ENCODE results near the gene CFH. TPM values are rescaled to one million over a fixed set of nuclear protein-coding genes. Genes with fewer than 3 reads are reported as not detected.
"Not testable (repeated sequence)": the region's sequence is repeated elsewhere in the genome, so short reads cannot be mapped to it uniquely, and the experiment has no call there.

The CFH gene
- total RNA-seq, 3 donors from 2014 or later (not counting 1 experiment from before 2014, with no cell fraction given): 0.88 to 2.8 (median 2.7) TPM

GRCh38 chr1:196698993-196699392 is 47.1 kb downstream of the CFH start:
- Mint-ChIP-seq H3K36me3 (no peaks in the 10 kb centered on the region), H3K4me1 (no peaks in the 10 kb centered on the region), H3K27me3 (ENCODE audit: low read depth in 2 of 2) (no peaks in the 10 kb centered on the region), H3K4me3 (no peak overlapping the region), H3K9me3 (peaks cover 12 to 16% of the 10 kb centered on the region in 2 donors), H3K27ac (no peak overlapping the region)
- no CpG with 5 or more reads among the region's 2 CpGs for WGBS (ENCODE audit: insufficient coverage)
- Histone ChIP-seq H3K4me1 (ENCODE audit: control insufficient read depth, insufficient read depth, low read length) (no peaks in the 10 kb centered on the region), H3K27ac (ENCODE audit: low read length) (no peak overlapping the region), H3K9me3 (ENCODE audit: control insufficient read depth, insufficient read depth, low read length) (peaks cover 4% of the 10 kb centered on the region), H3K36me3 (ENCODE audit: control insufficient read depth, insufficient read depth, low read length) (no peaks in the 10 kb centered on the region), H3K27me3 (ENCODE audit: control insufficient read depth, insufficient read depth, low read length) (no peaks in the 10 kb centered on the region), H3K4me3 (ENCODE audit: low read length) (no peak overlapping the region)
- TF ChIP-seq CTCF (IDR thresholded peaks at IDR 0.05): no peak
- DNase-seq (no peak), ATAC-seq (no peak)
- intact Hi-C loops (cut with micrococcal nuclease): no loop called here

GRCh38 chr1:196701144-196701543 is 49.3 kb downstream of the CFH start:
- DNase-seq (no peak), ATAC-seq (no peak)
- no peaks in the 10 kb centered on the region for H3K36me3 ChIP-seq (ENCODE audit: control insufficient read depth, insufficient read depth, low read length)
- no peak overlapping the region for H3K4me3 Mint-ChIP-seq
- no peak overlapping the region for H3K4me3 ChIP-seq (ENCODE audit: low read length)
- H3K4me1 ChIP-seq (ENCODE audit: control insufficient read depth, insufficient read depth, low read length): no peaks in the 10 kb centered on the region
- H3K27me3 Mint-ChIP-seq (ENCODE audit: low read depth in 2 of 2): no peaks in the 10 kb centered on the region
- WGBS (ENCODE audit: insufficient coverage): 76% methylated on average over 1 of the region's 1 CpG
- TF ChIP-seq CTCF (IDR thresholded peaks at IDR 0.05): no peak
- no peak overlapping the region for H3K27ac ChIP-seq (ENCODE audit: low read length)
- H3K9me3 ChIP-seq (ENCODE audit: control insufficient read depth, insufficient read depth, low read length): peaks cover 4% of the 10 kb centered on the region
- no peaks in the 10 kb centered on the region for H3K27me3 ChIP-seq (ENCODE audit: control insufficient read depth, insufficient read depth, low read length)
- H3K4me1 Mint-ChIP-seq: no peaks in the 10 kb centered on the region
- no peak overlapping the region for H3K27ac Mint-ChIP-seq
- intact Hi-C loops (cut with micrococcal nuclease): no loop called here
- peaks cover 10 to 11% of the 10 kb centered on the region in 2 donors for H3K9me3 Mint-ChIP-seq
- no peaks in the 10 kb centered on the region for H3K36me3 Mint-ChIP-seq

GRCh38 chr1:196709892-196710291 is 58.0 kb downstream of the CFH start:
- H3K27me3 Mint-ChIP-seq (ENCODE audit: low read depth in 2 of 2); H3K36me3 Mint-ChIP-seq; H3K4me1 Mint-ChIP-seq; H3K27ac ChIP-seq (ENCODE audit: low read length); H3K36me3 ChIP-seq (ENCODE audit: control insufficient read depth, insufficient read depth, low read length); H3K9me3 ChIP-seq (ENCODE audit: control insufficient read depth, insufficient read depth, low read length); ATAC-seq; H3K4me1 ChIP-seq (ENCODE audit: control insufficient read depth, insufficient read depth, low read length); H3K27me3 ChIP-seq (ENCODE audit: control insufficient read depth, insufficient read depth, low read length); H3K27ac Mint-ChIP-seq; H3K4me3 ChIP-seq (ENCODE audit: low read length); DNase-seq; H3K4me3 Mint-ChIP-seq; intact Hi-C loops (cut with micrococcal nuclease); H3K9me3 Mint-ChIP-seq: not testable (repeated sequence)
- 100% methylated on average over 2 of the region's 2 CpGs for WGBS (ENCODE audit: insufficient coverage)

GRCh38 chr1:196717868-196718267 is 66.0 kb downstream of the CFH start:
- Mint-ChIP-seq H3K27ac (no peak overlapping the region), H3K27me3 (ENCODE audit: low read depth in 2 of 2) (no peaks in the 10 kb centered on the region), H3K4me3 (no peak overlapping the region), H3K9me3 (peaks cover 6 to 12% of the 10 kb centered on the region in 2 donors), H3K4me1 (no peaks in the 10 kb centered on the region), H3K36me3 (no peaks in the 10 kb centered on the region)
- no peaks in the 10 kb centered on the region for H3K36me3 ChIP-seq (ENCODE audit: control insufficient read depth, insufficient read depth, low read length)
- no peaks in the 10 kb centered on the region for H3K27me3 ChIP-seq (ENCODE audit: control insufficient read depth, insufficient read depth, low read length)
- TF ChIP-seq CTCF (IDR thresholded peaks at IDR 0.05): no peak
- H3K9me3 ChIP-seq (ENCODE audit: control insufficient read depth, insufficient read depth, low read length): no peaks in the 10 kb centered on the region
- H3K4me3 ChIP-seq (ENCODE audit: low read length): no peak overlapping the region
- no peaks in the 10 kb centered on the region for H3K4me1 ChIP-seq (ENCODE audit: control insufficient read depth, insufficient read depth, low read length)
- ATAC-seq (no peak), DNase-seq (no peak)
- intact Hi-C loops (cut with micrococcal nuclease): no loop called here
- 86% methylated on average over 2 of the region's 2 CpGs for WGBS (ENCODE audit: insufficient coverage)
- H3K27ac ChIP-seq (ENCODE audit: low read length): no peak overlapping the region
